Stomach (tissue), 4 donors: ENCODE measurements around the gene OR51D1.

Experiments
- EP300 ChIP-seq: sonication (generic); formaldehyde crosslinking; IDR thresholded peaks from one replicate; pipeline ENCODE4 v1.6.1; 2017; ENCODE audit warnings: antibody characterized with exemption
- POLR2A ChIP-seq, 4 donors: fragments of 450-650 bp; IDR thresholded peaks; one replicate each; pipeline ENCODE4 v1.6.1; 2016; ENCODE audit warnings: antibody characterized with exemption in 4 of 4, control low read depth in 2 of 4, mild to moderate bottlenecking in 1 of 4, moderate library complexity in 1 of 4
- POLR2AphosphoS5 ChIP-seq, 3 donors: sonication (generic); formaldehyde crosslinking; IDR thresholded peaks; one replicate each; pipeline ENCODE4 v1.6.1; 2016; ENCODE audit warnings: antibody characterized with exemption in 3 of 3
- TF ChIP-seq, protein P1 (sequence below), 7 experiments: fragments of 450-650 bp in 4 of 7; fragments of 200-600 bp in 3 of 7; sonication (generic) in 3 of 7; IDR thresholded peaks; one replicate each; pipeline ENCODE4 v1.5.1; 2016 to 2019; ENCODE audit warnings: antibody characterized with exemption in 7 of 7, control low read depth in 2 of 7, mild to moderate bottlenecking in 1 of 7

- TF ChIP-seq, protein P1, sequence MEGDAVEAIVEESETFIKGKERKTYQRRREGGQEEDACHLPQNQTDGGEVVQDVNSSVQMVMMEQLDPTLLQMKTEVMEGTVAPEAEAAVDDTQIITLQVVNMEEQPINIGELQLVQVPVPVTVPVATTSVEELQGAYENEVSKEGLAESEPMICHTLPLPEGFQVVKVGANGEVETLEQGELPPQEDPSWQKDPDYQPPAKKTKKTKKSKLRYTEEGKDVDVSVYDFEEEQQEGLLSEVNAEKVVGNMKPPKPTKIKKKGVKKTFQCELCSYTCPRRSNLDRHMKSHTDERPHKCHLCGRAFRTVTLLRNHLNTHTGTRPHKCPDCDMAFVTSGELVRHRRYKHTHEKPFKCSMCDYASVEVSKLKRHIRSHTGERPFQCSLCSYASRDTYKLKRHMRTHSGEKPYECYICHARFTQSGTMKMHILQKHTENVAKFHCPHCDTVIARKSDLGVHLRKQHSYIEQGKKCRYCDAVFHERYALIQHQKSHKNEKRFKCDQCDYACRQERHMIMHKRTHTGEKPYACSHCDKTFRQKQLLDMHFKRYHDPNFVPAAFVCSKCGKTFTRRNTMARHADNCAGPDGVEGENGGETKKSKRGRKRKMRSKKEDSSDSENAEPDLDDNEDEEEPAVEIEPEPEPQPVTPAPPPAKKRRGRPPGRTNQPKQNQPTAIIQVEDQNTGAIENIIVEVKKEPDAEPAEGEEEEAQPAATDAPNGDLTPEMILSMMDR (IDR thresholded peaks at IDR 0.05) = no peak
- TF ChIP-seq EP300 (no peak), POLR2AphosphoS5 (IDR thresholded peaks at IDR 0.05) (no peak), POLR2A (IDR thresholded peaks at IDR 0.05) (no peak)
These were observed 8.7 kb downstream of the OR51D1 start for GRCh38 chr11:4645974-4646373.
